HG03103 (cell line): ENCODE data around the gene ASCL5.

Source experiments
- ATAC-seq: cut with Tn5 transposase; IDR thresholded peaks from one replicate; pipeline ENCODE4 v1.9.1; 2021; ENCODE audit warnings: low read depth; ENCODE audit not compliant: unreplicated experiment

Gene ASCL5

GRCh38 chr1:201111672-201112071, 15.3 kb downstream of the ASCL5 start:
- no peak for ATAC-seq

- no peak for ATAC-seq
Measured at GRCh38 chr1:201111156-201111555, 15.8 kb downstream of the ASCL5 start.

GRCh38 chr1:201110616-201111015, 16.4 kb downstream of the ASCL5 start:
- no peak for ATAC-seq

GRCh38 chr1:201110138-201110537, 16.8 kb downstream of the ASCL5 start:
- ATAC-seq, result no peak

- ATAC-seq, result no peak
Measured at GRCh38 chr1:201109651-201110050, 17.3 kb downstream of the ASCL5 start.

GRCh38 chr1:201108614-201109013, 18.4 kb downstream of the ASCL5 start:
- ATAC-seq, result no peak

GRCh38 chr1:201105688-201106087, 21.3 kb downstream of the ASCL5 start:
- ATAC-seq, result no peak

- ATAC-seq, result no peak
Measured at GRCh38 chr1:201104141-201104540, 22.8 kb downstream of the ASCL5 start.

GRCh38 chr1:201103666-201104065, 23.3 kb downstream of the ASCL5 start:
- ATAC-seq, result no peak

- no peak for ATAC-seq
Measured at GRCh38 chr1:201100169-201100930, 26.6 kb downstream of the ASCL5 start.

- no peak for ATAC-seq
Measured at GRCh38 chr1:201098992-201099677, 27.8 kb downstream of the ASCL5 start.

GRCh38 chr1:201096977-201097856, 29.8 kb downstream of the ASCL5 start:
- no peak for ATAC-seq

- no peak for ATAC-seq
Measured at GRCh38 chr1:201096041-201096461, 30.9 kb downstream of the ASCL5 start.

- no peak for ATAC-seq
Measured at GRCh38 chr1:201095581-201095980, 31.4 kb downstream of the ASCL5 start.

GRCh38 chr1:201094832-201095231, 32.2 kb downstream of the ASCL5 start:
- no peak for ATAC-seq

- no peak for ATAC-seq
Measured at GRCh38 chr1:201093962-201094361, 33.0 kb downstream of the ASCL5 start.

GRCh38 chr1:201093561-201093960, 33.4 kb downstream of the ASCL5 start:
- ATAC-seq, result no peak

- ATAC-seq, result no peak
Measured at GRCh38 chr1:201092738-201093137, 34.2 kb downstream of the ASCL5 start.

GRCh38 chr1:201091256-201091655, 35.7 kb downstream of the ASCL5 start:
- no peak for ATAC-seq

- ATAC-seq, result no peak
Measured at GRCh38 chr1:201090541-201090940, 36.4 kb downstream of the ASCL5 start.

GRCh38 chr1:201089596-201089995, 37.4 kb downstream of the ASCL5 start:
- ATAC-seq, result no peak
